Esophagus squamous epithelium (tissue), 5 donors: ENCODE results near the gene EPB41L4B. TPM values are rescaled to one million over a fixed set of nuclear protein-coding genes. Genes with fewer than 3 reads are reported as not detected.

Source experiments
- DNase-seq: peaks from one replicate; lab custom pipeline; 2025; lab: John Stamatoyannopoulos, UW
- H3K27ac ChIP-seq, 4 donors: fragments of 200-600 bp; sonication (generic); one replicate each; pipeline ENCODE4 v1.5.1; 2016 to 2019; ENCODE audit warnings: mild to moderate bottlenecking in 1 of 4
- H3K27me3 ChIP-seq, 4 donors: fragments of 200-600 bp; sonication (generic); 1 replicate in 3 of 4; 2 replicates in 1 of 4; pipeline versions ENCODE4 v1.5.1 to v1.6.0; 2017 to 2021; ENCODE audit warnings: antibody characterized with exemption in 1 of 4
- H3K36me3 ChIP-seq, 3 donors: fragments of 200-600 bp; sonication (generic); one replicate each; pipeline ENCODE4 v1.5.1; 2016 to 2019
- H3K4me1 ChIP-seq, 3 donors: fragments of 200-600 bp; sonication (generic); one replicate each; pipeline ENCODE4 v1.5.1; 2017 to 2019
- H3K4me3 ChIP-seq, 4 donors: fragments of 200-600 bp; sonication (generic); 1 replicate in 3 of 4; 2 replicates in 1 of 4; pipeline ENCODE4 v1.5.1; 2016 to 2019; ENCODE audit warnings: mild to moderate bottlenecking in 2 of 4, moderate library complexity in 1 of 4
- H3K9me3 ChIP-seq, 3 donors: fragments of 200-600 bp; sonication (generic); one replicate each; pipeline ENCODE4 v1.5.1; 2016 to 2019
- POLR2A ChIP-seq, 4 donors: fragments of 450-650 bp; IDR thresholded peaks; one replicate each; pipeline ENCODE4 v1.6.1; 2017; ENCODE audit warnings: antibody characterized with exemption in 4 of 4, mild to moderate bottlenecking in 4 of 4, moderate library complexity in 3 of 4
- WGBS, 2 donors: methylation state at CpG; one replicate each; pipeline ENCODE4 v1.1.5; 2018; 5-methylcytosine and 5-hydroxymethylcytosine counted together
- intact Hi-C: fragments of 100-400 bp; cut with DNase I; formaldehyde crosslinking; loops from one replicate; pipeline ENCODE4 v1.15.0; 2022
- total RNA-seq, 4 donors: library from RNA; depleted of rRNA; stranded (reverse); fragments of >200 nt; gene quantifications; one replicate each; pipeline ENCODE4 v1.1.0, GENCODE V29; 2016
- TF ChIP-seq, protein P1 (sequence below), 6 experiments: fragments of 450-650 bp in 4 of 6; fragments of 200-600 bp in 2 of 6; sonication (generic) in 2 of 6; IDR thresholded peaks; one replicate each; pipeline ENCODE4 v1.5.1; 2016 to 2019; ENCODE audit warnings: antibody characterized with exemption in 6 of 6, mild to moderate bottlenecking in 4 of 6, moderate library complexity in 4 of 6
- donor health status: DM: yes; HTN: yes; CAD: no.

EPB41L4B gene
- total RNA-seq, 4 donors from 2014 or later: 0.45 to 3.8 (median 1.8) TPM

DNA sequence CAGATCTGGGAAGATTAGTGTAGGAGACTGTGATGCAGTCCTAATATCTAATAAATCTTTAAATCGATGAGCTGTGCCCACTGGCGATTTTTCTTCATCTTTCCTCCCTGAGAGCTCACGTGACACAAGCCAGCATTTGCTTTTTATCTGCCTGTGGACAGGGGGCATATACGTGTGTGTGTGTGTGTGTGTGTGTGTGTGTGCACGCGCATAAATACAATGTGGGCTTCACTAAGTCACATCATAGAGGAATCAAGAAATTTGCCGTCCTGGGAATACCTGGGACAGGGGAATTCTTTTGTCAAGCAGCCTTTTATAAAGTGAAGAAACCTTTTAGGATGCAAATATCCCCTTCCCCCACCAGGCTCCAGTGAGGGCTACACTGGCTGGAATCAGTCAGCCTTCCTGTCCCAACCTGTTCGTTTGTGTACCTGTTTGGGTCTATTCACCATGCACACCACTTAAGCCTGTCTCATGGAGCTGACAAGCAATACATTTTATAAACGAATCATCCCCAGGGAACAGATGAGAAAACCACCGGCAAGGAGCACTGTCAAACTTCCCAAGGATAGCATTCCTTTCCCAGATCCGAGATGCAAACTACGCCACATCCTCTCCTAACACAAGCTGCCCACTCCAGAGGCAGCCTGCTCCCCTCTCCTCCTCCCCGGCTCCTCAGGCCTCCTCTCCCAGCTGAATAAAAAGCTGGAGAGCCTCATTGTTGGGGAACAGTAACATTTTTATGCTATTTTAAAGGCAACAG is 2.7 kb downstream of the EPB41L4B start:
- Histone ChIP-seq H3K4me1 (peaks cover 28 to 63% (median 29%) of the 10 kb centered on the region in 3 donors), H3K27me3 (peaks cover 0 to 92% (median 4%) of the 10 kb centered on the region in 4 donors), H3K9me3 (no peaks in the 10 kb centered on the region), H3K4me3 (no peak overlapping the region), H3K27ac (no peak overlapping the region), H3K36me3 (no peaks in the 10 kb centered on the region)
- whole genome bisulfite sequencing, 2 donors: 32 to 55% methylated on average over 11 to 12 of the region's 13 CpGs
- intact Hi-C loops: loop anchor here (10.0 kb wide), 1 partner anchor 63 kb away; no protein-coding TSS in a partner anchor
- TF ChIP-seq, protein P1, sequence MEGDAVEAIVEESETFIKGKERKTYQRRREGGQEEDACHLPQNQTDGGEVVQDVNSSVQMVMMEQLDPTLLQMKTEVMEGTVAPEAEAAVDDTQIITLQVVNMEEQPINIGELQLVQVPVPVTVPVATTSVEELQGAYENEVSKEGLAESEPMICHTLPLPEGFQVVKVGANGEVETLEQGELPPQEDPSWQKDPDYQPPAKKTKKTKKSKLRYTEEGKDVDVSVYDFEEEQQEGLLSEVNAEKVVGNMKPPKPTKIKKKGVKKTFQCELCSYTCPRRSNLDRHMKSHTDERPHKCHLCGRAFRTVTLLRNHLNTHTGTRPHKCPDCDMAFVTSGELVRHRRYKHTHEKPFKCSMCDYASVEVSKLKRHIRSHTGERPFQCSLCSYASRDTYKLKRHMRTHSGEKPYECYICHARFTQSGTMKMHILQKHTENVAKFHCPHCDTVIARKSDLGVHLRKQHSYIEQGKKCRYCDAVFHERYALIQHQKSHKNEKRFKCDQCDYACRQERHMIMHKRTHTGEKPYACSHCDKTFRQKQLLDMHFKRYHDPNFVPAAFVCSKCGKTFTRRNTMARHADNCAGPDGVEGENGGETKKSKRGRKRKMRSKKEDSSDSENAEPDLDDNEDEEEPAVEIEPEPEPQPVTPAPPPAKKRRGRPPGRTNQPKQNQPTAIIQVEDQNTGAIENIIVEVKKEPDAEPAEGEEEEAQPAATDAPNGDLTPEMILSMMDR (IDR thresholded peaks at IDR 0.05): no peak
- no peak for TF ChIP-seq POLR2A (IDR thresholded peaks at IDR 0.05)
- DNase-seq: no peak

DNA sequence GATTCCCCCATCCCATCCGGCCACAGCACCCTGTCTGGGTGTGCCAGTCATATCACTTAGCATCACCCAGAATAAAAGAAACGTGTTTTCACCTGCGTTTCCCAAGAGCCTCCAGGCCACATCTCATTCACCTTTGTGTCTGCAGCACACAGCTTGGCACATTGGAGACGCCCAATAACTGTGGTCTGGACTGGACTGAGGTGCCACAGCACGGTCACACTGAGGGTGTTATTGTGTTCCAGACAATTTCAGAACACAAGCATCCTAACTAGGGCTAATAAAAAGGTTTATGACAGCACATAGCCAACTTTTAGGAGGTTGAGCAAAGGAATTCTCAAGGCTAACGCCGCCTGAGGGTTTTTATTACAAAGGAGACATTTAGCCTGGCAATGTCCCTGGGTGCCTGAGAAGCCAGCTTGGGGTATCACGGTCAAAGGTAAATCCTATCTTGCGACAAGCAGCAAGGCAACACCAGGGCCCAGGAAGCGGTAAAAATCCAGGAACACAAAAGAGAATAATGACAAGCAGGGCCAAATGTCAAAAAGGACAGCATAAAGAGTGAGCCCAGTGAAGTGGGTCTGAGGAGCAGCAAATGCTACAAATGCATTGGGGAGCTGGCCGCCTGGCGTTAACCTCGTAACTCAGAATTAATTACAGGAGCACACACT is 3.4 kb downstream of the EPB41L4B start:
- Histone ChIP-seq H3K4me1 (peaks cover 28 to 63% (median 29%) of the 10 kb centered on the region in 3 donors), H3K27me3 (peaks cover 0 to 92% (median 4%) of the 10 kb centered on the region in 4 donors), H3K27ac (no peak overlapping the region), H3K36me3 (no peaks in the 10 kb centered on the region), H3K4me3 (no peak overlapping the region), H3K9me3 (no peaks in the 10 kb centered on the region)
- intact Hi-C loops: loop anchor here (10.0 kb wide), 1 partner anchor 63 kb away; no protein-coding TSS in a partner anchor
- TF ChIP-seq POLR2A (IDR thresholded peaks at IDR 0.05): no peak
- TF ChIP-seq, protein P1 (IDR thresholded peaks at IDR 0.05): no peak
- no peak for DNase-seq
- WGBS, 2 donors: 53 to 73% methylated on average over 7 to 13 of the region's 13 CpGs

DNA sequence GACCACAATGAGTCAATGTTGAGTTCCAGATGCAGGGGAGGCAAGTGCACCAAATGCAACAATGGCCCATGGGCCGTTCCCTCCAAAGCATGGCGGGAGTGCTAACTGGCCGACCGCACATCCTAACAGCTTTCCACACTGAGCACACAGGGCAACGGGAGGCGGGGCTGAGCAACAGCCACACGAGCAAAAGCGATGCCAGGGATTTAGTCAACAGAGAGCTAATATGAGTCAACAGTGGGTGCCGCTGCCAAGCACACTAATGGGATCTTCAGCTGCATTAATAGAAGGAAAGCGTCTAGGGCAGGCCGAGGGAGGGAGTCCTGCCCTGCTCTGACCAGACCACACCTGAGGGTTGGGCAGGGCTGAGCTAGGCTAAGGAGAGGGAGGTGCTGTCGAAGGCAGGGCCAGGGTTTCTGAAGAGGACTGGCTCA is 4.6 kb downstream of the EPB41L4B start:
- DNase-seq: no peak
- TF ChIP-seq, protein P1 (IDR thresholded peaks at IDR 0.05): peak in 1 of 6 experiments; percentile 13
- TF ChIP-seq POLR2A (IDR thresholded peaks at IDR 0.05): no peak
- no peak overlapping the region for H3K4me3 ChIP-seq
- 23 to 39% methylated on average over 4 to 12 of the region's 12 CpGs for WGBS, 2 donors
- H3K9me3 ChIP-seq: no peaks in the 10 kb centered on the region
- peaks cover 0 to 94% (median 4%) of the 10 kb centered on the region in 4 donors for H3K27me3 ChIP-seq
- H3K4me1 ChIP-seq: peaks cover 27 to 54% (median 28%) of the 10 kb centered on the region in 3 donors
- intact Hi-C loops: loop anchor here (10.0 kb wide), 1 partner anchor 61 kb away; no protein-coding TSS in a partner anchor
- peak overlapping the region in 1 of 4 donors; percentile 34 for H3K27ac ChIP-seq
- H3K36me3 ChIP-seq: no peaks in the 10 kb centered on the region

DNA sequence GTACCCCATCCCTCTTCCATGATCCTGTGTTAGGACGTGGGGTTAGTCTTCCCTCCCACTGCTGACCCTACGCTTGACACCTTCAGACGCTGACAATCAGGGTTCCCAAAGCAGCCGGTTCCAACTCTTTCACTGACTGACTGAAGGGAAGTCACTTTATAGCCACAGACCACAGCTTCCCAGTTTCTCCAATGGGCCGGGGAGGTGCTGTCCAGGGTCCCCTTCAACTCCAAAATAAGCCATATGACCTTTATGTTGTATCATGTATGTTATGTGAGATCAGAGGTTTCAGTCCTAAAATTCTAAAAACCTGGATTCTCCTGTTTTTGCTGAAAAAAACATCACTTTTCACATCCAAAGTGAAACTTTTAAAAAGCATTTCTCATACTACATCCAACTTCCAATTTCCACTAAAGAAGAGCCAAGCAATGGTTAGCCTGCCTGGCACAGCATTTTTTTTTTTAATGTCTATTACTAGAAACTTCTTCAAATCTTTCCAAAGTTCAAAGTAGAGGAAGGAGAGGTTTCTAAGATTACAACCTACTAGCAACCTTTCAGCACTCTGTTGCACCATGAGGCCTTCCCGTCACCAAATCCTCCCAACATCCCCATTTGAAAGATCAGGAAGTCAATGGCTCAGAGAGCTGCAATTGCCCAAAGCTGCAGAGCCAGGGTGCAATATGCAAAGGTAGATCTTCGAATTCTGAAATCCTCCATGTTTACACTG is 5.2 kb downstream of the EPB41L4B start:
- 63 to 67% methylated on average over 6 to 7 of the region's 7 CpGs for WGBS, 2 donors
- intact Hi-C loops: loop anchor here (10.0 kb wide), 1 partner anchor 61 kb away; no protein-coding TSS in a partner anchor
- Histone ChIP-seq H3K27me3 (peaks cover 0 to 95% (median 4%) of the 10 kb centered on the region in 4 donors), H3K27ac (no peak overlapping the region), H3K4me3 (no peak overlapping the region), H3K36me3 (no peaks in the 10 kb centered on the region), H3K4me1 (peaks cover 24 to 50% (median 28%) of the 10 kb centered on the region in 3 donors), H3K9me3 (no peaks in the 10 kb centered on the region)
- DNase-seq: no peak
- TF ChIP-seq, protein P1 (IDR thresholded peaks at IDR 0.05): no peak
- TF ChIP-seq POLR2A (IDR thresholded peaks at IDR 0.05): no peak
